Osteocyte (in vitro differentiated cells): ENCODE measurements around the gene DAW1. TPM values are rescaled to one million over a fixed set of nuclear protein-coding genes. Genes with fewer than 3 reads are reported as not detected.

Experiments
- DNase-seq: peaks from one replicate; pipeline ENCODE4 v3.0.0; 2021; ENCODE audit warnings: mixed read lengths; ENCODE audit not compliant: unreplicated experiment; ENCODE audit errors: extremely low spot score
- H3K27ac Mint-ChIP-seq: one replicate; pipeline ENCODE4 v1.8.0; 2021; ENCODE audit warnings: mild to moderate bottlenecking, mixed read lengths; ENCODE audit not compliant: unreplicated experiment
- H3K27me3 Mint-ChIP-seq: one replicate; pipeline ENCODE4 v1.8.0; 2021; ENCODE audit warnings: mixed read lengths; ENCODE audit not compliant: unreplicated experiment
- H3K36me3 Mint-ChIP-seq: one replicate; pipeline ENCODE4 v1.8.0; 2021; ENCODE audit warnings: mixed read lengths; ENCODE audit not compliant: unreplicated experiment
- H3K4me1 Mint-ChIP-seq: one replicate; pipeline ENCODE4 v1.8.0; 2021; ENCODE audit warnings: mixed read lengths; ENCODE audit not compliant: unreplicated experiment
- H3K4me3 Mint-ChIP-seq: one replicate; pipeline ENCODE4 v1.8.0; 2021; ENCODE audit warnings: mild to moderate bottlenecking, moderate library complexity, mixed read lengths; ENCODE audit not compliant: unreplicated experiment
- H3K9me3 Mint-ChIP-seq: one replicate; pipeline ENCODE4 v1.8.0; 2021; ENCODE audit warnings: mixed read lengths; ENCODE audit not compliant: unreplicated experiment
- total RNA-seq: library from RNA; stranded (reverse); gene quantifications from 2 replicates; pipeline ENCODE4 v1.2.1, GENCODE V29; 2021
- TF ChIP-seq, protein P1 (sequence below): fragments of 200-600 bp; sonication (generic); IDR thresholded peaks from 2 replicates; pipeline ENCODE4 v1.5.0; 2021; ENCODE audit warnings: antibody characterized with exemption, mild to moderate bottlenecking, moderate library complexity

The DAW1 gene
- total RNA-seq, 1 donor from 2014 or later, result not detected

DNA sequence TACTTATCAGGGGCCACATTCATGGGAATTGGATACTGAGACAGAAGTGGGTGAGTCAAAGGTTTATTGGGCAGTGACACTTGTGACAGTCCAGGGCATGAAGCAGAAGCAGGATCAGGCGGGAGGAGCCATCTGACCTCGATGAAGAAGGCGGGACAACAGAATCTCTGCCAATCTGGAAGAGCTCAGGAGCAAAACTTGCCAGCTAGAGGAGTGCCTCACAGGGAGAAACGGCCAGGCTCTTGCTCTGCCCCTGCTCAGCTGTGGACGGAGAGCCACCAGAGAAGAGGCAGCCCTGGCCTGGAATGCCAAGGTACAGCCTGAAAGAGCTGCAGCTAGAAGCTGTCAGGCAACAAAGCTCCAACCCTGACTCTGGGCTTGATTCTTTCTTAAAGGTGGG lies 16.9 kb downstream of the DAW1 start:
- H3K4me1 Mint-ChIP-seq, result no peaks in the 10 kb centered on the region
- DNase-seq, result no peak
- H3K36me3 Mint-ChIP-seq, result no peaks in the 10 kb centered on the region
- TF ChIP-seq, protein P1, sequence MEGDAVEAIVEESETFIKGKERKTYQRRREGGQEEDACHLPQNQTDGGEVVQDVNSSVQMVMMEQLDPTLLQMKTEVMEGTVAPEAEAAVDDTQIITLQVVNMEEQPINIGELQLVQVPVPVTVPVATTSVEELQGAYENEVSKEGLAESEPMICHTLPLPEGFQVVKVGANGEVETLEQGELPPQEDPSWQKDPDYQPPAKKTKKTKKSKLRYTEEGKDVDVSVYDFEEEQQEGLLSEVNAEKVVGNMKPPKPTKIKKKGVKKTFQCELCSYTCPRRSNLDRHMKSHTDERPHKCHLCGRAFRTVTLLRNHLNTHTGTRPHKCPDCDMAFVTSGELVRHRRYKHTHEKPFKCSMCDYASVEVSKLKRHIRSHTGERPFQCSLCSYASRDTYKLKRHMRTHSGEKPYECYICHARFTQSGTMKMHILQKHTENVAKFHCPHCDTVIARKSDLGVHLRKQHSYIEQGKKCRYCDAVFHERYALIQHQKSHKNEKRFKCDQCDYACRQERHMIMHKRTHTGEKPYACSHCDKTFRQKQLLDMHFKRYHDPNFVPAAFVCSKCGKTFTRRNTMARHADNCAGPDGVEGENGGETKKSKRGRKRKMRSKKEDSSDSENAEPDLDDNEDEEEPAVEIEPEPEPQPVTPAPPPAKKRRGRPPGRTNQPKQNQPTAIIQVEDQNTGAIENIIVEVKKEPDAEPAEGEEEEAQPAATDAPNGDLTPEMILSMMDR, result no peak
- no peak overlapping the region for H3K27ac Mint-ChIP-seq
- no peak overlapping the region for H3K4me3 Mint-ChIP-seq
- no peaks in the 10 kb centered on the region for H3K9me3 Mint-ChIP-seq
- H3K27me3 Mint-ChIP-seq, result no peaks in the 10 kb centered on the region

DNA sequence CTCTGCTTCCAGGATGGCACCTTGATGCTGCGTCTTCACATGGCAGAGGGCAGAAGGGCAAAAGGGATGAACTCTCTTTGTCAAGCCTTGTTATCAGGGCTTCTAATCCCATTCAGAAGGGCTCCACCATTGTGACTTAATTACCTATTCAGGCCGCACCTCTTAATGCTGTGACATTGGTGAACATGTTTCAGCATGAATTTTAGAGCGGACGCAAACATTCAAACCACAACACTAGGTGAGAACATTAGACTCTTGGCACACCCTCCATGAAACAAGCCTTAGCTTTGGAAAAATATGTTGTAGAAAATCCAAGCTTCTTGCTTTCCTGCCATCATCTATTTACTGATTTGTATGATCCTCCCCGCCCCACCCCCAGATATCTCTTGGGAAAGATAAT lies 17.9 kb downstream of the DAW1 start:
- no peaks in the 10 kb centered on the region for H3K36me3 Mint-ChIP-seq
- H3K4me1 Mint-ChIP-seq, result no peaks in the 10 kb centered on the region
- DNase-seq, result no peak
- no peak overlapping the region for H3K4me3 Mint-ChIP-seq
- no peaks in the 10 kb centered on the region for H3K27me3 Mint-ChIP-seq
- no peak overlapping the region for H3K27ac Mint-ChIP-seq
- TF ChIP-seq, protein P1, result no peak
- no peaks in the 10 kb centered on the region for H3K9me3 Mint-ChIP-seq

DNA sequence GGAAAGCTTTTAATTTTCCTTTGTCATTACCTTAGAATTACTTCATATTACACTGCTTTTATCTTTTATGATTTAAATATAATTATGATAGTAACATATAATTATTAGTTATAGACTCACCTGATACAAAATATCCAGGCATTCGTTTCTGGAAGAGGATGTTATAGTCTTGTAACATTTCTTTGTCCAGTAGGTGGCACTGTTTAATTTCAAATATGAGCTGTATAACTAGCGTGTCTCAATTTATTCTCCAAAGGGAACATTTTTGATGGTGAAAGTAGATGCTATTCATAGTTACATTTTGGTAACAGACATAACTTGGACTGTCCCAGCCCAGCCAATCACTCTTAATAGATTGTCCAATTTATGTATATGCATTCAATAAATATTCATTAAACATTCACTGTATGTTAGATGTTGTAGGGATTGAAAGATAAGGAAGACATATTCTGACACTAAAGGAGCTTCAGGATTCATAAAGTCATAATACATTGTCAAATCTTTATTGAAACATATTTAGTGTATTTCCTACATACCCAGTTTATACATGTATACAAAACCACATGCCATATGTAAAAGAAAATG lies 19.2 kb downstream of the DAW1 start:
- no peak for DNase-seq
- Mint-ChIP-seq H3K4me3 (no peak overlapping the region), H3K27me3 (peaks cover 3% of the 10 kb centered on the region), H3K36me3 (no peaks in the 10 kb centered on the region), H3K4me1 (no peaks in the 10 kb centered on the region), H3K9me3 (no peaks in the 10 kb centered on the region), H3K27ac (no peak overlapping the region)
- TF ChIP-seq, protein P1, result peak; percentile 71

DNA sequence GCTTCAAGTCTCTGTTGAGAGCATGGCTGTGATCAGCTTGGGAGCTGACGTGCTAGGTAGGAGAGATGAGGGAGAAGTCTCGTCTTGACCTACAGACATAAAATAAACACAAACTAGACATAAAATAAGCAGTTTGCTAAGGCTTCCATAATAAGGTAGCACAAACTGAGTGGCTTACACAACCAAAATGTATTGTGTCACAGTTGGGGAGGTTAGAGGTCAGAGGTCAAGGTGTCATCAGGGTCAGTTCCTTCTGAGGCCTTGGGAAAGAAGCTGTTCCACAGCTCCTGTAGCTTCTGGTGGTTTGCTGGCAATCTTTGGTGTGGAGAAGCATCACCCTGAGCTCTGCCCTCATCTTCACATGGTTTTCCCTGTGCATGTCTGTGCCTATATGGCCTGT lies 20.2 kb downstream of the DAW1 start:
- Mint-ChIP-seq H3K27ac (no peak overlapping the region), H3K4me3 (no peak overlapping the region), H3K9me3 (no peaks in the 10 kb centered on the region), H3K4me1 (no peaks in the 10 kb centered on the region), H3K36me3 (no peaks in the 10 kb centered on the region), H3K27me3 (peaks cover 6% of the 10 kb centered on the region)
- DNase-seq, result no peak
- TF ChIP-seq, protein P1, result no peak

DNA sequence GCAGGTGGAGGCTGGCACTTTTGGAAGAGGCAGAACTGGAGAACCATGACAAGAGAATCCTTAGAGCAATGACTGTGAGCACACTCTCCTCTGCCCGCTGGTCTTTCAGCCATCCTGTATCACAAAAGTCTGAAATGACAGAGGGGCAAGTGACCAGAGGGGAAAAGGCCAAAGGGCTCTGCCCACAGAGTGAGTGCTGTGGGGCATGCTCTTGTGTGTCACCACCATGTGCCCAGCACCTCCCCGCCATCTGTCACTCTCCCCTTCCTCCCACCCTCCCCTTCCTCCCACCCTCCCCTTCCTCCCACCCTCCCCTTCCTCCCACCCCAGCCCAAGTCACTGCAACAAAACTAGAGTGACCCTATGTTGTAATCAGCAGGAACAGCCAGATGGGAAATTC lies 31.9 kb downstream of the DAW1 start:
- H3K27me3 Mint-ChIP-seq, result no peaks in the 10 kb centered on the region
- H3K9me3 Mint-ChIP-seq, result no peaks in the 10 kb centered on the region
- H3K27ac Mint-ChIP-seq, result no peak overlapping the region
- H3K4me1 Mint-ChIP-seq, result no peaks in the 10 kb centered on the region
- no peak for DNase-seq
- H3K4me3 Mint-ChIP-seq, result no peak overlapping the region
- no peaks in the 10 kb centered on the region for H3K36me3 Mint-ChIP-seq
- TF ChIP-seq, protein P1, result no peak
